T1000 (cell line): Measurements from ENCODE around the gene SPARCL1.

Experiments used
- DNase-seq: peaks from one replicate; lab custom pipeline; 2025; ENCODE audit warnings: mixed read lengths; lab: John Stamatoyannopoulos, UW

SPARCL1 gene

GRCh38 chr4:87541956-87542709 is 13.0 kb upstream of the SPARCL1 start:
- no peak for DNase-seq

DNA sequence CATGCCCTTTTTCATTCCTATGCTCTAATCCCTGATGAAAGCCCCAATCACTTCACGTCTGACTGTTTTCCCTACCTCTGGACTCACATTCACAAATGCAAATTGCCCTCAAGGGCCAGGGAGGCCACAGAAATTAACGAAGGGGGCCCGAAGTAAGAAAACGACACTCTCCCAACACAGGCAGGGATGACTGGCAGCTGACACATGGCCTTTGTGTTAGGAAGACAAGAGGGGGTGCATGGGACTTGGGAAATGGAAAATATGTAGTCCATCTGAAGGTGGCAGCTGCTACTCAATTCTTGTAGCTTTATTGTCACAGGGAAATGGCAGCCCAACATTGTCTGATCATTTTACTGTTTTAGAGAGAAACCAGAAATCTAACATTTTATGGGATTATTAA is 12.3 kb upstream of the SPARCL1 start:
- no peak for DNase-seq

DNA sequence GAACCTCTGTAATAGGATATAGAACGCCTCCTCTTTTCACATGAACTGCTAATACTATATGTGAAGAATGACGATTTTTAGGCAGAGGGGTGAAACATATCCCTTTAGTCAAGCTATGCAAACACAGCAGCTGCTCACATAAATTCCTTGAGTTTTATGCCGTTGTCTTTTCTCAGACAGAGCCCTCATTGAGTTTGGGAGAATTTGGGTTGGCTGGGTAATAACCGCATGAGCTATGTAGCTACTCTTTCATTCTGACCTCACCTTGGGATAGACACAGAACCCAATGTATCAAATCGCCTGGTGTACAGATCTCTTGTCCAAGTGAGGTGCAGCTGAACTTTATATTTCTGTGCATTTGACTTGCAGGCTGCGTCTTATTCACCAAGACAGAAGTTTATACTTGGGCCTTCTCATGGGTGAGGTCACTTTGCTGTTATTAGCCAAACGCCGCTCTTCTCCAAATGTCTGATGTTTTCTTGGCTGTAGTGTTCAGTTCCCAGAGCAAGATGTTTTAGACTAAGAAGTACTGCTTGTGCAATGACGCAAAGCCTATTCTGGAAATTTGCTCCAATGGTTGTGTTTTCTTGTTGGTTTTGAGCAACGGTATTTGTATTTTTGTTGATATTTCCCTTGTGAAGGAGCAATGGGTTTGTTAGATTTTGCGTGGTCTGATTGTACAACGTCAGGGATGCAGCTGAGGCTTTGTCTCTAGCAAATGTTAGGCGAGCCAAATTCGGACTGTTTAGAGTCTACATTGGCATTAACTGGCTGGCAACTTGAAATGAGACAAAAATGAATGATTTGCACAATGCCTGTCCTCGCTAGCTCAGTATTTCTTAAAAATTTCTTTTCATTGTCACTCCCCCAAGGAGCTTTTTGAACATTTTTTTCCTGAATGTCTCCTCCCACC is 11.2 kb upstream of the SPARCL1 start:
- no peak for DNase-seq

- DNase-seq: no peak
Measured at GRCh38 chr4:87532907-87533306, 3.7 kb upstream of the SPARCL1 start.

DNA sequence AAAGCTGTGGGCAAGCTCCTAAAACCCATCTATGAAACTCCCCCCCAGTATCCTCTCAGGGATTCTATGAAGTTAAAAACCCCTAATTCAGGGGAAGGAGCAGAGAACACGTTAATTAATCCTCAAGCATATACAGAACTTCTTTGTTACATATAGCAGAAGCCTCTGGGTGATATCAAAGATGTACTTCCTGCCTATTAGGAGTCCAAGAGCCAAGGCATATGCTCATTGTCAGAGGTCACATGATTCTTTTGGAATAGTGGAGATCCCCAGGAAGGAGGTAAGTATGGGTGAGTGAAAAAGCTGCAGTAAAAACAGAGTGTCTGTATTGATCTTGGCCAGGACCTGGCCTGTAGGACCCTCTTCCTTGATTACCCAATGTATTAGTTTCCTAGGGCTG is 2.9 kb upstream of the SPARCL1 start:
- DNase-seq: no peak

DNA sequence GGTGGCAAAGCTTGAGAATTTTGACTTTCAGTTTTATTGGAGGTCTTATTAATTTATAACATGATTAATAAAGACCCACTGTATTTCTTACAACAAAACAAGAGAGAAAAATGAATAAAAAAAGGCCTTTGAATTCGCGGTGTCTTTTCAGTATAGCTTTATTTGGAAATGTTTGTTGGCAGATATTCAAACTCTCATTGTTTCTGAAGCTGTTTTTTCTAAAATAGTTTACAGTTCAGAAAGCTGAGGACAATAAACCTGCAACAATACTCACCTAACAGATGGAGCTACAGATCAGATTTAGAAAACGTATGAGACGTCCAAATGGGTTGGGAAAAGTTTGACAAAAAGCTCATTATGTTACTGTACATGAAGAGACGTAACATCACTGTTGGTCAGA is 2.4 kb upstream of the SPARCL1 start:
- DNase-seq: no peak

DNA sequence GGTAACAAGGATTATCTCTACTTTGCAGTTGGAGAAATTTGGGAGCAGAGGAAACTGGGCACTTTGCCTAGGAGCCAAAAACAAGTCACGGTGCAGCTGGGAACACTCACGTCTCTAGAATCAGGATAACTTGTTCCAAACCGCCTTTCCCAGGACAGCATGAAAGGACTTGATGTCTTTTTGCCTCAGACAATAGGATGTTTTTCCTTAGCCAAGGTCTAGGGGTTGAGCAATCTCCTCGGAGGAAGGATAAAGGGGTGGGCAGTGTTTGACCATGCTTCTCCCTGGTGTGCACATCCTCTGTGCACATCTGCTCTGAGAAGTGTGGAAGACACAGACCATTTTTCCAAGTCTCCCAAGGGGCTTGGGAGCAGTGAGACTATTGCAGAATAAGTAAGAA is 1.7 kb upstream of the SPARCL1 start:
- DNase-seq: no peak

GRCh38 chr4:87530229-87530628 is 1.1 kb upstream of the SPARCL1 start:
- no peak for DNase-seq

GRCh38 chr4:87527431-87528220 is 1.6 kb downstream of the SPARCL1 start:
- no peak for DNase-seq

- no peak for DNase-seq
Measured at GRCh38 chr4:87525636-87526295, 3.4 kb downstream of the SPARCL1 start.

DNA sequence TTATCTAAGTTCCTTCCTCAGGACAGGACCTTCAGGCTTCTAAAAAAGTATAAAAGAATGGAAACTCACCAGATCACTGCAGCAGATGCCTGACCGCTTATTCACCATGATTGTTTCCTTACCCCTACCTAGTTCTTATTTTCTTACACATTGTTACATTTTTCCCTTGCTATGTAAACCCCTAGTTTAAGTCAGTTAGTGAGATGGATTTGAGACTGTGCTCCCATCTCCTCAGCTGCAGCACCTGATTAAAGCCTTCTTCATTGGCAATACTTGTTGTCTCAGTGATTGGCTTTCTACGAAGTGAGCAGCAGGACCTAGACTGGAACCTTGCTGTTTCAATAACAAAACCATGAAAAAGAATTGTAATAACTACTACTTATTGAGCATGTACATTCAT is 4.7 kb downstream of the SPARCL1 start:
- DNase-seq: no peak

DNA sequence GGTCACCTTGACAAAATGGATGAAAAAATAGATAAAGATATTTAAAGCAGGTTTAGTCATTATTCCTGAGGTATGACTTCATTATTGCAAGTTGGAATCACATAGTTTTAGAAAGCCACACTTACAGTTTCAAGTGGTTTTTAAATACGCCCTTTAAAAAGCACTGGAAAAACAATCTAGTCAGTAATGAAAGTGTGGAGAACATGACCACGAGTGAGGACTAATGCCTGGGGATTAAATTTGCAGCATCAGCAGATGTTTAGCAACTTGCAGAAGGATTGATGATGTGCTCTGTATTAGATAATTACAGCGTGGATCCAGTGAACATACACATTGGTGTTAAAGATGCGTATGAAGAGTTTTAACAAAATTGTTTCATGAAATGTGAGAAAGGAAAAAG is 5.9 kb downstream of the SPARCL1 start:
- no peak for DNase-seq

DNA sequence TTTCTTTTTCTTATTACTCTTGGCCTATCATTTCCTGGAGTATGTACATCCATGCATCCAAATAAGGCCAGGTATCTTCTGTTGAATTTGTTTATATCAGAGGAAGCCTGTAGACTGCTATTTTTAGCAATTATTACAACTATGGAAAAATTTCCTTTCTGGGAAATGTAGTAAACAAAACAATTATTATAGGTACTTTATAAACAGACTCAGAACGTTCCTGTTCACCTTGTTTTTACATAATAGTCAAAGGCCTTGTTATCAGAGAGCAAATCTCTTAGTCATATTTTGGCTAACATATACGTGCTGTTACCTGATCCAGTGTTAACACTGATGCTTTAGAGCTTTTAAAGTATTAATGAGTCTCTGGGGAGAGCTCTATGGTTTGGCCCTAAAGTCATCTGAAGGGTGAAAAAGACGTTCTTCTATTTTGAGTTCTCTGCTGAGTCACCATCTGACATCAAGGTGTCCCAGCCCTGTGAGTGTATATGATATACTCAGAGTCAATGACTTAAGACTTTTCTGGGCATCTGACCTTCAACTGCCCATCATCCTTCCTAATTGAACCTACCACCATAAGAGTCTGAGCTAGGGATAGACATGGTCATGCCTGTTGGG is 7.3 kb downstream of the SPARCL1 start:
- no peak for DNase-seq

DNA sequence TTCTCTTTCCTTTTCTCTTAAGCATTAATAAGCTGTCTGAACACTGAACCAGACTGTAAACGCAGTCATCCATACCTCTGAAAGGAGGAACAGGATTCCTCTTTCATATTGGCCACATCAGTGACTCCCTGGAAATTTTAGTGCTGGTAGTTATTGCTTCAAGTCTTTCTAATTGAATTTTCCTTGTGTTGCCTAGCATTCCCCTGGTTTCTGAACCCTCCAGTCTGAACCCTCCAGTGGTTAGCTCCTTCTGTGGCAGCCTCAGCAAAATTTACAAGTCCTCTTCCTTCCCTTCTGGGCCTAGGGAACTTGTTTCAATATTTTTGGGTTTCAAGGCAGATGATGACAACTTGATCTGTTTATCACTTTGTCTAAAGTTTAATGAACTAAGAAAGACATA is 7.9 kb downstream of the SPARCL1 start:
- DNase-seq: no peak

DNA sequence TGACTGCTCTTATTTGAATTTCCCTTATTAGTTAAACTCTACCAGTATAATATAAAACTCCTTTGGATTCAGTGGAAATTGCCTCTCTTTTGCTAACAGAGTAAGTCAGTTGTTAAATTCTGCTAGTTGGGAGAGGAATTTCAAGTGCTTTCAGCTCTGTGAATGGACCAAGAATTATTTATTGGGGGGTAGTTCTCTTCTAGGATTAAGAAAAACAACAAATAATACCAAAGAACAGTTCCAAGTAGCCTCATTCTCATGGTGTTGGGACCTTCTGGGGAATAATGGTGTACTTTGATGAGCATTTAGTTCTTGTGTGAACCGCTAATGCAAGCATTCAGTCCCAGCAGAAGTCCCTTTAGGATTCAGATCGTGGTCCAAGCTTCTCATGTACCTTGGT is 11.6 kb downstream of the SPARCL1 start:
- DNase-seq: no peak

- DNase-seq: no peak
Measured at GRCh38 chr4:87516683-87517082, 12.5 kb downstream of the SPARCL1 start.

DNA sequence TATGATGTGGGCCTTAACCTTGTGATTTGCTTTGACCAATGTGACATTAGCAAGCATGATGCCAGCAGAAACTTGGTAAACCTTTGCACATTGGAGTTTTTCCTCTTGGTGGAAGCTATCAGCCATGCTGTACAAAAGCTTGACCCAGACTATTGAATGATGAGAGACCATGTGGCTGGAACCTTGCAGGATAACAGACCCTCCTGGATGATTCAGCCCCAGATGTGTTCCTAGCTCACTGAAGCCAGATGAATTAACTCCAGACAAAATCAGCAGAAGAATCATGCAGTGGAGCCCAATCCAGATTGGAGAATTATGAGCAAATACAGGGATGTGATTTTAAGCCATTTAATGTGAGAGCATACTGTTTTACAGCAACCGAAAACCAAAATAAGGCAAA is 16.8 kb downstream of the SPARCL1 start:
- DNase-seq: no peak

DNA sequence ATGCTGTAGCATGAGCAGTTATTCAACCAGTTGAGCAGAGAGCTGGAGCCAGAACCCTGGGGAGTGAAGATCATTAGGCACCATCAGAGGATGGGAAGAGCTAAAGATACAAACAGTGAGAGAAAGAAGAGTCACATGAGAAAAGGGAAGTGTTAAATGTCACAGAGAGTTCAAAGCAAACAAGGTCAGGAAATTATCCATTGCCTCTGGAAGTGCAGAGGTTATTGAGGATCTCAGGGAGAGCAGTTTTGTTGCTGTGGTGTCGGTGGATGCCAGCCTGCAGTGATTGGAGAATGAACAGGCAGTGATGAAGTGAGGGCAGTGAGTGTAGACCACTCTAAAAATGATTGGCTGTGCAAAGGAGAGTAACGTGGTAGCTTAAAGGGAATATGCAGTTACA is 17.7 kb downstream of the SPARCL1 start:
- DNase-seq: no peak

GRCh38 chr4:87510747-87511146 is 18.4 kb downstream of the SPARCL1 start:
- DNase-seq: no peak

- DNase-seq: no peak
Measured at GRCh38 chr4:87506974-87507701, 22.0 kb downstream of the SPARCL1 start.

DNA sequence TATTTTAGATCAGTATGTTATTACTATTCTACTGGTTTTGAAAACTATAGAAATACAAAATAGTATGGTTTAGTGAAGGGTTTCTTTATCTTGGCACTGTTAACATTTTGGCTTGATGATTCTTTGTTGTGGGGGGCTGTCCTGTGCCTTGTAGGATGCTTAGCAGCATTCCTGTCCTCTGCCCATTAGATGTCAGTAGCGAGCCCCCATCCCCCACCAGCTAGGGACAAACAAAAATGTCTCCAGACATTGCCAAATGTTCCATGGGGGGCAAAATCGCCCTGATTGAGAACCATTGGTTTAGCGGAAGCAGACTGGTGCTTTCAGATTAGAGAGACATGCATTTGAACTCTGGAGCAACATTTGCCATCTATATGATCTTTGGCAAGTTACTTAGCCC is 23.3 kb downstream of the SPARCL1 start:
- no peak for DNase-seq
